Activated gamma-delta T cell treated with Interleukin-2 at 50 U/mL for 16 hours (primary cell): ENCODE measurements around the gene ANKRD31.
A peak's percentile ranks its signal among the peaks of the same experiment; 100 is the strongest.
"Not testable (repeated sequence)": the region's sequence is repeated elsewhere in the genome, so short reads cannot be mapped to it uniquely, and the experiment has no call there.

Source experiments
- DNase-seq: peaks from one replicate; pipeline ENCODE4 v3.0.0-alpha.2; 2020

Gene ANKRD31

DNA sequence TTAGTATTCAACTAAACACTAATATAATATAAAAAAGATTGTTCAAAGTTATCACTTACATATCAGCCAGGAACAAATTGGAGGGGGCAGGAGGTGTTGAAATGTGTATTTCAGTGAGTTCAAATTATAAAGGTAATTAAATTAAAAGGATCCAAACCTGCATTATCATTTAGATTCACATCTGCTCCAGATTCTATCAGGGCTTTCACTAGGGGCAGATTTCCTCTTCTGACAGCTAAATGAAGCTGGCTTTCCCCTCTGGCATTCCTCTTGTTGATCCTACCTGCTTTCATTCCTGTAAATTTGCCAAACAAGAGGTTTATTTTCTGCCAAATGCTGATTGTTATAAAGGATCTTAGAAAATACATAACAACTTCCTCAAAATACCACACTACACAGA is 98.0 kb downstream of the ANKRD31 start:
- no peak for DNase-seq

GRCh38 chr5:75130818-75131349 is 105.8 kb downstream of the ANKRD31 start:
- DNase-seq = no peak

DNA sequence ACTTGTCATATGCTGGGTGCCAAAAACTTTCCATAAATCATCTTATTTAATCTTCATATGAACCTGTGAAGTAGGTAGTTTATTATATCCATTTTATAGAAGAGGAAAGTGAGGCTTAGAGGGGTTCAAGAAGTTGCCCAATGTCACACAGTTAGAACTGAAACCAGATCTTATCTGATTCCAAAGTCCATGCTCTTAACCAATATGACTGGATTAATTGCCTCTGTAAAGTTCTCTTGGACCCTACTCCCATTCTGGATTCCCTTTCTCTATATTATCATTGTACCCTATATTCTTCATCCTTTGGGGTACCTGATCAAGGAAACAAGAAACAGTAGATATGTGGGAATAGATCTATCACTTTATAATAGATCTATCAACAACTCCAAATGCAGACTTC is 119.8 kb downstream of the ANKRD31 start:
- no peak for DNase-seq

GRCh38 chr5:75114311-75114710 is 122.4 kb downstream of the ANKRD31 start:
- not testable (repeated sequence) for DNase-seq

DNA sequence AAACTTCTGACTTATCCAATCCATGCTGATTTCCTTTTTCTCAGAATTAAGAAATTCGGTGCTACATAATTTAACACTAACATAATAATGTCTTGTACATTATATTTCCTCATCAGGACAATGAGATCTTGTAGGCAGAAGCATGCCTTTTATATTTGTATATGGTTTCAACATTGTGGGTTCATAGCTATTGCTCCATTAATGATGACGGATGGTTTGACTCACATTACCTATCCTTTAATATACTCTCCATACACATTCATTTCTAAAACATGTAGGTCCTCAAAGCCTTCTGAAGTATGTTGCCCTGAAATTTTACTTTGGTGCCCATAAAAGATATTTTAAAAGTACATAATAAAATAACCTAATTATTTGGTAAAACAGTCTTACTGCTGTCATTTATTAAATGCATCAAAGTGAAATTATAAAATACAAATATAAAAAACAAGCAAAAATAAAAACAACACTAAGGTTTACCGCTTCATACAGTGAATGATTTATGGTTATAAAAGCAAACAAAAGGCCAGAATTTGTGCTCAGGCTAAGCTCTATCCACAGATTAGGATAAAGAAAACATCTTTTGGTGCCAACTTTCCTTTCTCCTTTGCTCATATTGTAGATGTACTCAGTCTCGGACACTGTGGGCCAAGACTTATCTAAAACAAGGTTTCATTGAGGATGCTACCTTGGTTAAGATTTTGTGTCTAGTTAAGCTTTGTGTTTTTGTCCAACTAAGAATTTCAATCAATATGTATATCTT is 123.1 kb downstream of the ANKRD31 start:
- no peak for DNase-seq

DNA sequence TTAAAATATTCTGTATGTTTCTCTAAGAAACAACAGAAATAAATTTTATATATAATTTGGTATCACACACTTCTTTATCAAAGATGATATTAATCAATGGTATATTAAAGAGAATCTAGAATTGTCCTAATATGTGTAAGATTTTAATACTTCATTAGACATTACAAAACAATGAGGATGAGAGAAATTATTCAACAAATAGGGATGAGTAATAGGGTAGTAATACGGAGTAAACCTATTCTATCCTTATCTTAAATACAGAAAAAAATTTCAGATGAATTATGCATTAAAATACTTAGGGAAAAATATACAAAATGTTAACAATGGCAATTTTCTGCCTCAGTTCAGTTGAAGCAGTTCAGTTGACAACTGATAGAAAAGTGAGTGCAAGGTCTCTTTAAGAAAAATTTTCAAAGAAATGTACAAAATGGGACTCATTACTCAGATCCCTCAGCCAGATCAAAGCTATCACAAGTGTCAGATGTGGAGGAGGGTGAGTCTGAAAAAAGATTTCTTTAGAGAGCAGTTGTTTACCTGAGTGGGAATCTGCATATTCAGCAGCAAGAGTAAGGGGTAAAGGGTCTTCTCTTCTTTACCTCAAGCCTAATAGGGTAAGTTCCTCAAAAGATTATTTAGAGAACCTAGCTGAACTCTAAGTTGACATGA is 127.6 kb downstream of the ANKRD31 start:
- no peak for DNase-seq

DNA sequence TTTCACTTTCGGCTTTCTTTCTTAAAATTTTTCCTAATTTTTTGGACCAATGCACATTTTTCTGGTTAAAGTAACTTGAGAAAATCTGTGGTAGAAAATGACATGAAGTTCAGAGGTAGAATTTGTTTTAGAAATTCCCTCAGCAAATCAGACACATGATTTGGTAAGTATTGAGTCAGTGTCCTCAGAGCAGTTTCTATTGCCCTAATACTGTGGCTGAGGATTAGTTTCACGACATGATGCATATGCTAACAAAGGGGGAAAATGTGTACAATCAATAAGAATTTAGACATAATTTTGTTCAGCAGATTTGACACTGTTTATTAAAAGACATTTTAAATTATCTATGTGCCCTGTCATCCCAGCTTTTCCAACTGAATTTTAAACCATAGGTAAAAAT is 128.2 kb downstream of the ANKRD31 start:
- DNase-seq = no peak

- DNase-seq = not testable (repeated sequence)
These were observed 140.7 kb downstream of the ANKRD31 start for GRCh38 chr5:75095956-75096355.

DNA sequence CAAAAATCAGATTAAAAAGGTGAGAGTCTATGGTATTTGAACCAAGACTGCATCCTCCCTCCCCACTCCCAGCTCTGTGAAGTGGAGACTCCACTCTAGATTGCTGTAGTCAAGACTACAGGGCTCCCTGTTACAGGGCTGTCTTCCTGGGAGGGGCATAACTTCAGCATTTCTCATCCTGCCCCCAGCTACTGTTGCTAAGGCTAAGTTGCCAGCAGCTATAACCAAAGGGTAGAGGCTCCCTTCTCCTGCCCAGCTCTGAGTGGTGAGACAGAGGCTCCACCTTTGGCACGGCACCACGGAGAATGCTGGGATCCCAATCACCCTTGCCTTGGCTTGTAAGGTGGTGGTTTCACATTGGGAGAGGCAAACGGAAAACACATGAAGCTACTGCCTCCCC is 145.1 kb downstream of the ANKRD31 start:
- DNase-seq = no peak

DNA sequence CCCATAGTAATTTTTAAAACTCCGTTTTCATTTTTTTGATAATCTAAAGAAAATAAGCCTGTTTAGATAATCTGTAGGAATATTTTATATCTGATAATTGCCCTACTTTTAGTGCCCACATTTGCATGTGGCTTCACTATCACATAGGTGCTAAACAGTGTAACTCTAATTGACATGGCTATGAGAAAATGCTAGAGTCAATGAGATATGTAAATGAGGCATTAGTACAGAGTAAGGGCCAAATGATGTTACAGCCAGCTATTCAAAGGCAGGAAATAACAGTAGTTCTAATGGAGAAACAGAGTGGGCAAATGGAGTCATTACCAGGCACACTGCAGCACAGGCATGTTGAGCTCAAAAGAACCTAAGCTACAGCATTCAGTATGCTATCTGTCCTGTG is 147.0 kb downstream of the ANKRD31 start:
- no peak for DNase-seq

GRCh38 chr5:75089137-75089536 is 147.5 kb downstream of the ANKRD31 start:
- DNase-seq = no peak

DNA sequence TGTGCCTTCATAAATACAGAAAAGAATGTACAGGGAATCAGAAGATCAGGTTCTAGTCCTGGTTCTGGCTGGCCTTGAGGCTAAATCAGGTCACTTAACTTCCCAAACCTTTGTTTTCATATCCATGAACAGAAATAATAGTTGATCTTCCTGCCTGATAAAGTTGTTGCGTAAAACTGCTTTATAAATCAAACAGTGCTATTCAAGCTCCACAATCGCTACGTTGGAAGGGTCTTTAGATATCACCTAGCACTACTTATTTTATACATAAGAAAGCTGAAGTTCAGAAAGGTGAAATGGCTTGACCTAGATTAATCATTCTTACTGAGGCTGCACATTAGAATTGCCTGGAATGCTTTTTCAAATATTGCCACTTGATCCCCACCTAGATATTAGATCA is 148.0 kb downstream of the ANKRD31 start:
- no peak for DNase-seq

GRCh38 chr5:75081510-75081909 is 155.2 kb downstream of the ANKRD31 start:
- no peak for DNase-seq

GRCh38 chr5:75079346-75079745 is 157.3 kb downstream of the ANKRD31 start:
- DNase-seq = not testable (repeated sequence)

DNA sequence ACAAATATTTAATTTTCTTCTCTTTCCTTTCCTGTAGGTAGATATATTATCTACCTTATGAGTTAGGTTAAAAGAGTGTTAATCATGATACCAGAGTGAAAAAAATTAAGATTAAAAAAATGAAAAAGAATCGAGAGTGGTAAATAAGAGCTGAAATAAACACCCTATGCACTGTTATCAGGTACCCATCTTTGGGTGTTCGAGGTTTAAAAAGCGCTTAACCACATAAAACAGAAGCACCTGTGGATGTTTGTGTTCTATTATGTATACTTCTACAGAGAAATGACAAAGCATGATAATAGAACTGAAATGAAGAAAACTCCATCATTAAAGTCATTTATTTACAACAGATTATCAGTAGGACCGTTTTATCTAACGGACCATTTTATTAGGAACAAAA is 158.7 kb downstream of the ANKRD31 start:
- DNase-seq = no peak

DNA sequence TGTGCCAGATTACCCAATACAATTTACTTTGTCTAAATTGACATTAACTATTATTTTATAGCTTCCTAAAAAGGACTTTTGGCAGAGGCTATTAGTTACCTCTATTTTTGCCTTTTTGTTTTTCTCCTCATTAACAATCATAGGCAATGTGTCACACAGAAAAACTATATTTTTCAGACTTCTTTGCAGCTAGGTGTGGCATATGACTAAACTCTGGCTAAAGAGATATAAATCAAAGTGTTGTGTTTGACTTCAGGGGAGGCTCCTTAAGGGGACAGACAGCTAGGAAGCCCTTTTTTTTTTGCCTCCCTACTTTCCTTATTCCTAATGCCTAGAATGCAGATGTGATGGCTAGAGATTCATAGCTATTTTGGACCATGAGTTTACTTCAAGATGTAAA is 164.6 kb downstream of the ANKRD31 start:
- no peak for DNase-seq

- DNase-seq = no peak
These were observed 165.6 kb downstream of the ANKRD31 start for GRCh38 chr5:75071100-75071499.

- DNase-seq = no peak
These were observed 169.2 kb downstream of the ANKRD31 start for GRCh38 chr5:75067434-75067833.

DNA sequence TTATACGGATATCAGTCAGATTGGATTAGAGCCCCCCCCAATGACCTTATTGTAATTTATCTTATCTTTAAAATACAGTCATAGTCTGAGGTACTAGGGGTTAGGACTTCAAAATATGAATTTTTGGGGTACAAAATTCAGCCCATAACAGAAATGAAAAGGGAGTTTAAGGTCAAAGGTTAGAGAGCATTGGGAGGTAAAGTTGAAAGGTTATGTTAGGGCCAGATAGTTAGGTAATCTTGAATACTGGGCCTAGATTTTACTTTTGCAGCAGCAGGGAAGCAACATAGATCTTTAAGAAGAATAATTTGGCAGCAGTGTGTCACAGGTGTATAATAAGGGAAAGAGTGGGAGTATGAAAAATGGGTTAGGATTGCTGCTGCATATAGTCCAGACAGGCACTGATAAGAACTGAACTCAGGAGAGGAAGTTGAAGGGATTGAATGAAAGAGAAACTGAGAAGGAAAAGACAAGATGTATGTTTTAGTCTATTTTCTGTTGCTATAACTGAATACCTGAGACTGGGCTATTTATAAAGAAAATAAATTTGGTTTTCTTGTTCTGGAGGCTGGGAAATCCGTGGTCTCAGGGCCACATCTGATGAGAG is 173.7 kb downstream of the ANKRD31 start:
- DNase-seq = no peak

DNA sequence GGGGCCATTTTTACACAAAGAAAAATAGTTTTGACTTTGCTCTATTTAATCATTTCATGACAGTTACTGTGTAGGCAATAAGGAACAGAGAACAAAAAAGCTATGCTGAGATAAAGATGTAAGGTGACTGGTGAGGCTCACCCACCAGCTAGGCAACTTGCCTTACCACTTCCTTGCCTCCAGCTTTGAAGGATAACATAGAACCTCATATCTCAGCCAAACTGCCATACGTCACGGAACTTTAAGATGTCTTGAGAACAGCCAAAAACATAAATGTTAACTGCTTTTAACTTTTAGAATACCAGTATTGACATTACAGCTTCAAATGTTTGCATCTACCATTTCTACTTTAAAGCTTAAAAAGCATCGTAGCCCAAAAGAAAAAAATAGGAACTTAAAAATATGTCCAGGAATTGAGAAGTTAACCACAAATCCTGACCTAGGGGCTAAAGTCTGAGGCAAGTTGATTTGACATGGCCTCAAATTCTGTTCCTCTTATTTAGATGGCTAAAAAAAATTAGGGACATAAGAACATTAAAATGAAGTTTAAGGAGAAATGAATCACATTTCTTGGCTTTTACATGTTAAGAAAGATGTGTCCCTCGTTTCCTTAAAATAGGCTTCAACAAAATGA is 176.6 kb downstream of the ANKRD31 start:
- DNase-seq = peak; percentile 26

DNA sequence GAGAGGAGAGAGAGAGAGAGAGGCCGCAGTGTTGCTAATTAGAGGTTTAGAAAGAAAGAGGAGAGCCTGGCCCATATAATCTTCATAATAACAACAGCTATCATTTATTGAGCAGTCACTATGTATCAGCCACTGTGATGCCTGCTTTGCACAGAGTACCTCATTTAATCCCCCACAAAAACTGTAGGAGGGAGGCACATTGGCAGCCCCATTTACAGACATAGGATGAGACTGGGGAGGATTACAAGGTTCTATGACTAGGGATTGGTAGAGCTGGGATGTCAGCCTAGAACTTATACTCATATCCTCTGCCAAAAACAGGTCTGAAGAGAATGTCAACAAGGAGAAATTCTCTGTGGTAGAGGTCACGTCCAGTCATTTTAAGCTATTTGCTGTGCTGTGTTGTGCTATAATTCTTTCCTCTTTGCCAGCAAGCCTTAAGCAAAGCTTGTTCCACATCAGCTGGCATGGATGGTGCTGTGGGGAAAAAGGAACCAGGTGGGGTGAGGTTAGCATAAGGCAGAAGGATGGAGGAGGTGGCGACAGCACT is 177.6 kb downstream of the ANKRD31 start:
- no peak for DNase-seq

- no peak for DNase-seq
These were observed 179.1 kb downstream of the ANKRD31 start for GRCh38 chr5:75057561-75057960.

- DNase-seq = no peak
These were observed 180.9 kb downstream of the ANKRD31 start for GRCh38 chr5:75055727-75056144.
